CD4-positive, alpha-beta T cell (primary cell): ENCODE data around the gene KPTN. TPM values are rescaled to one million over a fixed set of nuclear protein-coding genes. Genes with fewer than 3 reads are reported as not detected.

Source experiments
- ATAC-seq: fragments of 200-7000 bp; cut with Tn5 transposase; one replicate; pipeline ENCODE4 v1.10.0; 2022; ENCODE audit warnings: mild to moderate bottlenecking; ENCODE audit not compliant: poor library complexity
- CTCF ChIA-PET: fragments of 350-600 bp; sonication (Branson Sonifier 250); formaldehyde crosslinking; loops from one replicate; lab custom pipeline; 2021; ENCODE audit warnings: antibody characterized with exemption, inconsistent platforms; lab: Charles Lee
- POLR2A ChIA-PET: fragments of 350-600 bp; sonication (Branson Sonifier 250); formaldehyde crosslinking; loops from one replicate; lab custom pipeline; 2021; ENCODE audit warnings: antibody characterized with exemption, inconsistent platforms; lab: Charles Lee
- DNase-seq, 14 experiments: peaks; one replicate each; pipeline ENCODE4 v3.0.0-alpha.2; 2013 to 2020; ENCODE audit warnings: mixed read lengths in 2 of 14
- H3K27ac ChIP-seq, 2 donors: one replicate each; pipeline versions ENCODE4 v1.5.1 to v1.7.0; 2013; ENCODE audit warnings: low read length in 2 of 2, low read depth in 1 of 2, mild to moderate bottlenecking in 1 of 2
- H3K27me3 ChIP-seq, 2 experiments: 1 replicate in 1 of 2; 2 replicates in 1 of 2; pipeline versions ENCODE4 v1.6.1 to v1.7.0; 2013; ENCODE audit warnings: low read length in 2 of 2, control low read depth in 1 of 2, mild to moderate bottlenecking in 1 of 2, moderate library complexity in 1 of 2; ENCODE audit not compliant: insufficient read depth in 2 of 2, control insufficient read depth in 1 of 2
- H3K36me3 ChIP-seq: one replicate; pipeline ENCODE4 v1.6.1; 2013; ENCODE audit warnings: low read length, control low read depth; ENCODE audit not compliant: insufficient read depth
- H3K4me1 ChIP-seq: one replicate; pipeline ENCODE4 v1.6.1; 2013; ENCODE audit warnings: low read length, control low read depth; ENCODE audit not compliant: insufficient read depth
- H3K4me3 ChIP-seq: one replicate; pipeline ENCODE4 v1.5.1; 2013; ENCODE audit warnings: mild to moderate bottlenecking, low read length, moderate library complexity
- H3K9me3 ChIP-seq, 2 experiments: 1 replicate in 1 of 2; 2 replicates in 1 of 2; pipeline versions ENCODE4 v1.6.1 to v1.7.0; 2013; ENCODE audit warnings: low read length in 2 of 2, mild to moderate bottlenecking in 2 of 2, control low read depth in 1 of 2, moderate library complexity in 1 of 2; ENCODE audit not compliant: control insufficient read depth in 1 of 2, insufficient read depth in 1 of 2
- H3K27ac Mint-ChIP-seq: one replicate; pipeline ENCODE4 v1.8.0; 2020; ENCODE audit warnings: mixed read lengths
- H3K27me3 Mint-ChIP-seq: one replicate; pipeline ENCODE4 v1.8.0; 2021; ENCODE audit warnings: mixed read lengths
- H3K36me3 Mint-ChIP-seq: one replicate; pipeline ENCODE4 v1.8.0; 2021; ENCODE audit warnings: low read depth, mixed read lengths
- H3K4me1 Mint-ChIP-seq: one replicate; pipeline ENCODE4 v1.8.0; 2021; ENCODE audit warnings: low read depth, mixed read lengths
- H3K4me3 Mint-ChIP-seq: one replicate; pipeline ENCODE4 v1.8.0; 2020; ENCODE audit warnings: mild to moderate bottlenecking, mixed read lengths
- H3K9me3 Mint-ChIP-seq: one replicate; pipeline ENCODE4 v1.8.0; 2020; ENCODE audit warnings: mixed read lengths
- intact Hi-C, 2 experiments: fragments of 100-400 bp; cut with DNase I in 1 of 2; cut with micrococcal nuclease in 1 of 2; formaldehyde crosslinking; loops; one replicate each; pipeline versions ENCODE4 v1.15.1 to v1.9.0; 2023 to 2025; cut with DNase I, micrococcal nuclease
- total RNA-seq, 174 experiments: library from RNA in 2 of 174; stranded (reverse) in 2 of 174; gene quantifications; one replicate each; pipeline ENCODE4 v1.2.3 and lab custom pipeline; 2021 to 2026
- TF ChIP-seq, protein P1 (sequence below): fragments of 200-600 bp; IDR thresholded peaks from one replicate; pipeline ENCODE4 v1.8.0; 2022; ENCODE audit warnings: antibody characterized with exemption, mild to moderate bottlenecking

KPTN gene
- total RNA-seq, 2 experiments from 2014 or later = 3.6 to 4.5 TPM

DNA sequence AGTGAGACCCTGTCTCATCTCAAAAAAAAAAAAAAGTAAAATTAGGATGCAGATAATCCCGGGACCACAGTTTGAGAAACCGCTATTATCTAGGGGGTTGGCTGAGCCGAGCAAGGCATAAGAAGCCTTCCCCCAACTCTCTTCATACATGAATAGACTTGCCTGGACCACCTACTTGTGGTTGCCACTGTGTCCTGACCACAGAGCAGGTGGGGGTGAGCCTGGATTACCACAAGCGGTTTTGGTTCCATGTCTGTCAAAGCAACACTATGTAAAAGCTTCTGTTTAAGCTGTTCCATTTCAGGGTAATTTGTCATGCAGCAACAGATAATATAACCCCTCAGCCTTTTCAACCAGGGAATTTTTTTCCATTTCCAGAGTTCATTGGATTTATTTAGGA lies 34.1 kb upstream of the KPTN start:
- ChIA-PET POLR2A (interaction anchor here (1.4 to 2.0 kb wide), 2 partner anchors 82 to 92 kb away, joined by 6 read pairs; no protein-coding TSS in a partner anchor), CTCF (interaction anchor here (0.6 to 2.3 kb wide), 3 partner anchors 33 to 641 kb away, joined by 3 to 6 read pairs (median 3); no protein-coding TSS in a partner anchor)
- Mint-ChIP-seq H3K9me3 (no peaks in the 10 kb centered on the region), H3K36me3 (peaks cover 21% of the 10 kb centered on the region), H3K27ac (peak overlapping the region; percentile 96), H3K27me3 (peaks cover 8% of the 10 kb centered on the region), H3K4me3 (peak overlapping the region; percentile 62), H3K4me1 (peaks cover 63% of the 10 kb centered on the region)
- no peak overlapping the region for H3K27ac ChIP-seq
- H3K9me3 ChIP-seq = no peaks in the 10 kb centered on the region
- TF ChIP-seq, protein P1, sequence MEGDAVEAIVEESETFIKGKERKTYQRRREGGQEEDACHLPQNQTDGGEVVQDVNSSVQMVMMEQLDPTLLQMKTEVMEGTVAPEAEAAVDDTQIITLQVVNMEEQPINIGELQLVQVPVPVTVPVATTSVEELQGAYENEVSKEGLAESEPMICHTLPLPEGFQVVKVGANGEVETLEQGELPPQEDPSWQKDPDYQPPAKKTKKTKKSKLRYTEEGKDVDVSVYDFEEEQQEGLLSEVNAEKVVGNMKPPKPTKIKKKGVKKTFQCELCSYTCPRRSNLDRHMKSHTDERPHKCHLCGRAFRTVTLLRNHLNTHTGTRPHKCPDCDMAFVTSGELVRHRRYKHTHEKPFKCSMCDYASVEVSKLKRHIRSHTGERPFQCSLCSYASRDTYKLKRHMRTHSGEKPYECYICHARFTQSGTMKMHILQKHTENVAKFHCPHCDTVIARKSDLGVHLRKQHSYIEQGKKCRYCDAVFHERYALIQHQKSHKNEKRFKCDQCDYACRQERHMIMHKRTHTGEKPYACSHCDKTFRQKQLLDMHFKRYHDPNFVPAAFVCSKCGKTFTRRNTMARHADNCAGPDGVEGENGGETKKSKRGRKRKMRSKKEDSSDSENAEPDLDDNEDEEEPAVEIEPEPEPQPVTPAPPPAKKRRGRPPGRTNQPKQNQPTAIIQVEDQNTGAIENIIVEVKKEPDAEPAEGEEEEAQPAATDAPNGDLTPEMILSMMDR = no peak
- intact Hi-C loops = loop anchor here in 1 of 2 experiments (5.0 kb wide), 1 partner anchor 179 kb away; no protein-coding TSS in a partner anchor
- no peak for ATAC-seq
- peak in 7 of 14 experiments; percentile 12 to 67 (median 47) for DNase-seq
- H3K36me3 ChIP-seq = no peaks in the 10 kb centered on the region
- peaks cover 55% of the 10 kb centered on the region for H3K4me1 ChIP-seq
- H3K4me3 ChIP-seq = no peak overlapping the region
- peaks cover 2 to 3% of the 10 kb centered on the region in 2 experiments for H3K27me3 ChIP-seq

DNA sequence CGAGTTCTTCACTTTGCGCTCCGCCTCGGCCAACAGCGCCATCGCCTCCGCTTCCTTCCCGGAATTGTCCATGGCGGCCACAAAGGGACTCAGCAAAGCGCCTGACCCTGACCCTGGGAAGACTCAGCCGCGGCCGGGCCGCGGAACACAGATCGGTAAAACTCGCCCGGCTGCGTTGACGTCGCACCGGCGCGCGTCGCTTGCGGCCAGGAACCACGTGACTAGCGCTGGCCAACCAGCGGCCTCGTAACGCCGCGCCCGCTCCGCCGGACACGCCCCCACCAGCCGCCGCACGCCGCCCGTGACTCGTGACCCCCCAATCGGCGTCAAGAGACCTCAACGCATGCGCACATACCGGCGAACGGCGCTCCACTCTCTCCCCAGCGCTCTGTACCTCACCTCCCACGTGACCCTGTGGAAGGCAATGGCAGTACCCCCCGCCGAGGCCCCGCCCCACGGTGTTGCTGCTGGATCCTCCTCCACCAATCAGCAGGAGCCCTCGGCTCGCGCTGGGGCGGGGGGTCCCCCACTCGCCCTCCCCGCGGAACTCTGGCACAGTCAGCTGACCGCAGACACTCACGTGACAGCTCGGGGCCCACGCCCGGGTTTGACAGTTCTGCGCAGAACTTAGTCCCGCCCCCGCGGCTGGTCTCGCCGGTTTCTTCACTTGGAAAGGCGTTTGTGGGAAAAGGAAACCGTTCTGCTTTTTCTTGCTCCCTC lies 31.0 kb upstream of the KPTN start, which contains the start of gene NAPA:
Gene NAPA (minus strand): TSS at position 195 of the 720 bp plus-strand sequence. CDS start 123 bp downstream, at position 72.
- peak within 1 kb of the TSS; percentile 99 for H3K4me3 Mint-ChIP-seq
- H3K4me1 Mint-ChIP-seq = peaks cover 88% of the 10 kb centered on the region

More for the DNA sequence above, 31.0 kb upstream of the KPTN start, which contains the start of gene NAPA:
- H3K9me3 ChIP-seq = no peaks in the 10 kb centered on the region
- Mint-ChIP-seq H3K27me3 (no peaks in the 10 kb centered on the region), H3K36me3 (peaks cover 43% of the 10 kb centered on the region), H3K9me3 (no peaks in the 10 kb centered on the region), H3K27ac (peak within 1 kb of the TSS; percentile 96)
- intact Hi-C loops = loop anchor here (1.0 to 5.0 kb wide), 11 partner anchors 31 to 184 kb away; partner anchors contain the start of genes ZNF541 (in 2 of the 2), BICRA (in 1 of the 2) and KPTN (in 1 of the 2)
- POLR2A ChIA-PET = interaction anchor here (0.6 to 3.8 kb wide), 12 partner anchors 14 to 265 kb away, joined by 3 to 35 read pairs (median 5); partner anchors contain the start of genes BICRA, INAFM1 and KPTN
- TF ChIP-seq, protein P1 = no peak
- H3K4me3 ChIP-seq = peak within 1 kb of the TSS; percentile 97
- DNase-seq (peak; percentile 100), ATAC-seq (peak; percentile 92)
- H3K27ac ChIP-seq = peak within 1 kb of the TSS; percentile 93 to 98
- CTCF ChIA-PET = interaction anchor here (0.5 to 3.5 kb wide), 29 partner anchors 8 to 230 kb away, joined by 3 to 25 read pairs (median 4); partner anchors contain the start of genes DHX34, KPTN and NOP53
- H3K36me3 ChIP-seq = peaks cover 23% of the 10 kb centered on the region
- H3K27me3 ChIP-seq = no peaks in the 10 kb centered on the region
- H3K4me1 ChIP-seq = peaks cover 77% of the 10 kb centered on the region
